IMR-90 (cell line): Measurements from ENCODE around the gene GALNT14. TPM values are rescaled to one million over a fixed set of nuclear protein-coding genes. Genes with fewer than 3 reads are reported as not detected.

Experiments
- ATAC-seq: fragments of 200-7000 bp; cut with Tn5 transposase; 2 replicates; pipeline ENCODE4 v1.9.1; 2020; ENCODE audit warnings: low read depth, mild to moderate bottlenecking, moderate library complexity
- BruUV-seq: library from RNA; stranded (reverse); fragments of 400-500 nt; replicated peaks from 2 replicates; lab custom pipeline; 2021; lab: Mats Ljungman, UMichigan
- CTCF ChIA-PET: fragments of 300-600 bp; formaldehyde crosslinking; extraction: SDS; loops from one replicate; lab custom pipeline; 2021; ENCODE audit warnings: antibody characterized with exemption; lab: Yijun Ruan, JAX
- POLR2A ChIA-PET: fragments of 300-600 bp; sonication (Branson Sonifier 250); formaldehyde crosslinking; loops from one replicate; lab custom pipeline; 2022; ENCODE audit warnings: antibody characterized with exemption; ENCODE audit not compliant: unreplicated experiment; lab: Charles Lee
- DNase-seq: peaks from one replicate; pipeline ENCODE4 v3.0.0; 2013
- H2AFZ ChIP-seq: replicated peaks from 2 replicates; pipeline ENCODE3; 2013; ENCODE audit warnings: low read length, mild to moderate bottlenecking; ENCODE audit not compliant: poor library complexity
- H2AK5ac ChIP-seq: 2 replicates; pipeline ENCODE4 v1.6.1; 2013; ENCODE audit warnings: low read depth, low read length, inconsistent platforms
- H2AK9ac ChIP-seq: replicated peaks from 2 replicates; pipeline ENCODE3; 2013; ENCODE audit warnings: mild to moderate bottlenecking, low read depth, low read length, moderate library complexity; ENCODE audit not compliant: poor library complexity
- H2BK120ac ChIP-seq: 2 replicates; pipeline ENCODE4 v1.6.1; 2013; ENCODE audit warnings: low read depth, low read length, inconsistent platforms
- H2BK15ac ChIP-seq: 3 replicates; pipeline ENCODE4 v1.6.1; 2013; ENCODE audit warnings: low read depth, low read length, inconsistent platforms
- H2BK20ac ChIP-seq: 2 replicates; pipeline ENCODE4 v1.6.1; 2013; ENCODE audit warnings: low read depth, mild to moderate bottlenecking, inconsistent platforms, low read length, moderate library complexity
- H2BK5ac ChIP-seq: 2 replicates; pipeline ENCODE4 v1.6.1; 2013; ENCODE audit warnings: mild to moderate bottlenecking, low read depth, low read length, inconsistent platforms; ENCODE audit not compliant: poor library complexity, severe bottlenecking
- H3K14ac ChIP-seq: replicated peaks from 2 replicates; pipeline ENCODE4 v1.6.1; 2013; ENCODE audit warnings: low read depth, low read length, inconsistent platforms
- H3K18ac ChIP-seq: 2 replicates; pipeline ENCODE4 v1.6.1; 2013; ENCODE audit warnings: low read depth, low read length, control low read depth
- H3K23ac ChIP-seq: 2 replicates; pipeline ENCODE4 v1.6.1; 2013; ENCODE audit warnings: low read depth, low read length, inconsistent platforms
- H3K27ac ChIP-seq: 2 replicates; pipeline ENCODE4 v1.5.1; 2013; ENCODE audit warnings: mild to moderate bottlenecking, control low read depth, low read length; ENCODE audit not compliant: insufficient read depth
- H3K27me3 ChIP-seq: 2 replicates; pipeline ENCODE4 v1.6.1; 2013; ENCODE audit warnings: low read length; ENCODE audit not compliant: control insufficient read depth, insufficient read depth
- H3K36me3 ChIP-seq: 2 replicates; pipeline ENCODE4 v1.6.1; 2013; ENCODE audit warnings: low read length, mixed read lengths; ENCODE audit not compliant: control insufficient read depth, insufficient read depth
- H3K4ac ChIP-seq: 2 replicates; pipeline ENCODE4 v1.6.1; 2013; ENCODE audit warnings: low read depth, low read length, inconsistent platforms
- H3K4me1 ChIP-seq: 2 replicates; pipeline ENCODE4 v1.6.1; 2013; ENCODE audit warnings: low read length, mixed read lengths; ENCODE audit not compliant: control insufficient read depth, insufficient read depth
- H3K4me2 ChIP-seq: 2 replicates; pipeline ENCODE4 v1.6.1; 2013; ENCODE audit warnings: low read depth, mild to moderate bottlenecking, control low read depth, low read length, moderate library complexity
- H3K4me3 ChIP-seq: 2 replicates; pipeline ENCODE4 v1.5.1; 2013; ENCODE audit warnings: low read depth, mild to moderate bottlenecking, control low read depth, low read length, moderate library complexity; ENCODE audit not compliant: insufficient read depth
- H3K56ac ChIP-seq: 2 replicates; pipeline ENCODE4 v1.6.1; 2013; ENCODE audit warnings: low read length, inconsistent platforms; ENCODE audit not compliant: insufficient read depth; ENCODE audit errors: extremely low read depth
- H3K79me1 ChIP-seq, 2 experiments: 2 replicates each; pipeline ENCODE4 v1.6.1; 2013; ENCODE audit warnings: low read length in 2 of 2, inconsistent platforms in 1 of 2, low read depth in 1 of 2
- H3K9ac ChIP-seq: 2 replicates; pipeline ENCODE4 v1.6.1; 2013; ENCODE audit warnings: low read depth, low read length, control low read depth
- H3K9me1 ChIP-seq: 2 replicates; pipeline ENCODE4 v1.6.1; 2013; ENCODE audit warnings: low read length, inconsistent platforms; ENCODE audit not compliant: insufficient read depth
- H3K9me3 ChIP-seq: 2 replicates; pipeline ENCODE4 v1.6.1; 2013; ENCODE audit warnings: low read length; ENCODE audit not compliant: control insufficient read depth, insufficient read depth
- H4K20me1 ChIP-seq: 2 replicates; pipeline ENCODE4 v1.6.1; 2013; ENCODE audit warnings: low read length, inconsistent platforms; ENCODE audit not compliant: insufficient read depth
- H4K5ac ChIP-seq: 2 replicates; pipeline ENCODE4 v1.6.1; 2013; ENCODE audit warnings: mild to moderate bottlenecking, low read depth, low read length, control low read depth
- H4K8ac ChIP-seq, 2 experiments: 2 replicates each; pipeline ENCODE4 v1.6.1; 2013; ENCODE audit warnings: low read depth in 2 of 2, low read length in 2 of 2, control low read depth in 1 of 2, inconsistent platforms in 1 of 2
- H4K91ac ChIP-seq: 2 replicates; pipeline ENCODE4 v1.6.1; 2013; ENCODE audit warnings: low read depth, low read length, inconsistent platforms; ENCODE audit not compliant: insufficient read depth
- BHLHE40 ChIP-seq: fragments of 150-350 bp; IDR thresholded peaks from 2 replicates; pipeline ENCODE4 v1.6.1; 2016; ENCODE audit warnings: mild to moderate bottlenecking, low read depth, low read length
- CTCF ChIP-seq: conservative IDR thresholded peaks from 2 replicates; pipeline ENCODE4 v1.5.1; 2012; ENCODE audit warnings: mild to moderate bottlenecking, low read depth, low read length, improper control_type of control experiment
- FOS ChIP-seq: fragments of 150-350 bp; IDR thresholded peaks from 2 replicates; pipeline ENCODE4 v1.6.1; 2016; ENCODE audit warnings: low read depth, low read length
- MAFK ChIP-seq: IDR thresholded peaks from 2 replicates; pipeline ENCODE4 v1.6.1; 2012; ENCODE audit warnings: low read depth, low read length, improper control_type of control experiment
- NFE2L2 ChIP-seq: fragments of 150-350 bp; IDR thresholded peaks from 2 replicates; pipeline ENCODE4 v1.6.1; 2016; ENCODE audit warnings: low read depth, mild to moderate bottlenecking, low read length
- RAD21 ChIP-seq: IDR thresholded peaks from 2 replicates; pipeline ENCODE4 v1.6.1; 2012; ENCODE audit warnings: low read length, improper control_type of control experiment
- RFX5 ChIP-seq: IDR thresholded peaks from 2 replicates; pipeline ENCODE4 v1.8.0; 2012; ENCODE audit warnings: low read depth, mild to moderate bottlenecking, low read length, moderate library complexity
- SMC3 ChIP-seq: fragments of 150-350 bp; IDR thresholded peaks from 2 replicates; pipeline ENCODE4 v1.6.1; 2016; ENCODE audit warnings: low read depth, mild to moderate bottlenecking, antibody characterized with exemption, low read length, moderate library complexity
- WGBS, 2 experiments: methylation state at CpG; one replicate each; pipeline versions ENCODE4 v1.1.5 to v1.1.7; 2013; ENCODE audit warnings: missing lambda C conversion rate in 2 of 2; ENCODE audit not compliant: insufficient read length in 1 of 2; ENCODE audit errors: extremely low coverage in 2 of 2; 5-methylcytosine and 5-hydroxymethylcytosine counted together
- dilution Hi-C: fragments of 300-500 bp; cut with HindIII; formaldehyde crosslinking; loops from one replicate; pipeline ENCODE4 v1.14.3; 2018; ENCODE audit warnings: low sequenced_read_pairs; ENCODE audit not compliant: unreplicated experiment
- in situ Hi-C: fragments of 300-500 bp; cut with MboI; formaldehyde crosslinking; loops from 3 replicates; pipeline ENCODE4 v1.14.3; 2019; ENCODE audit warnings: low sequenced_read_pairs, inconsistent platforms, mixed read lengths
- intact Hi-C: fragments of 100-400 bp; cut with micrococcal nuclease; formaldehyde crosslinking; loops from 2 replicates; pipeline ENCODE4 v1.10.0; 2022
- polyA plus RNA-seq, 3 experiments: library from polyadenylated mRNA; depleted of rRNA; stranded (reverse); fragments of >200 nt; gene quantifications; 2 replicates each; pipeline ENCODE4 v1.2.3, GENCODE V29; 2012; ENCODE audit warnings: low replicate concordance in 1 of 3
- total RNA-seq: library from RNA; depleted of rRNA; stranded (reverse); fragments of >200 nt; gene quantifications from 2 replicates; pipeline ENCODE4 v1.2.3, GENCODE V29; 2012

Gene GALNT14
- total and polyA plus RNA-seq, 2 of the 4 experiments (the other 2 are of a cell fraction), result 0.15 to 0.18 TPM

- TF ChIP-seq SMC3 (no peak), NFE2L2 (no peak), MAFK (no peak), RAD21 (no peak), RFX5 (no peak), BHLHE40 (no peak), FOS (no peak), CTCF (no peak)
Measured at GRCh38 chr2:30883822-30884221, 254.4 kb downstream of the GALNT14 start.

More at GRCh38 chr2:30883822-30884221, 254.4 kb downstream of the GALNT14 start:
- Histone ChIP-seq H3K79me1 (no peaks in the 10 kb centered on the region), H3K36me3 (no peaks in the 10 kb centered on the region), H3K56ac (no peak overlapping the region), H3K9me1 (no peaks in the 10 kb centered on the region), H4K91ac (no peak overlapping the region), H3K18ac (no peak overlapping the region), H2BK20ac (no peak overlapping the region), H3K27ac (no peak overlapping the region), H4K20me1 (no peaks in the 10 kb centered on the region), H2BK120ac (no peak overlapping the region), H2AFZ (no peak overlapping the region), H3K14ac (no peak overlapping the region), H3K4me2 (no peak overlapping the region), H3K4me1 (no peaks in the 10 kb centered on the region), H2BK5ac (no peak overlapping the region), H3K9me3 (no peaks in the 10 kb centered on the region), H2AK5ac (no peak overlapping the region), H4K5ac (no peak overlapping the region), H3K9ac (no peak overlapping the region), H4K8ac (no peak overlapping the region), H3K23ac (no peak overlapping the region), H2AK9ac (no peak overlapping the region), H2BK15ac (no peak overlapping the region), H3K4ac (no peak overlapping the region), H3K27me3 (no peaks in the 10 kb centered on the region), H3K4me3 (no peak overlapping the region)
- BruUV-seq, result no TSS peak
- ChIA-PET POLR2A (no interaction called here), CTCF (no interaction called here)
- DNase-seq (no peak), ATAC-seq (no peak)
- 40% methylated on average over 1 of the region's 3 CpGs; no CpG with 5 or more reads in 1 of the 2 experiments for WGBS, 2 experiments
- dilution Hi-C loops, result no loop called here
- in situ Hi-C loops, result no loop called here
- intact Hi-C loops, result no loop called here
